HG03060 (cell line): ENCODE results near the gene PPHLN1.
"Not testable (repeated sequence)": the region's sequence is repeated elsewhere in the genome, so short reads cannot be mapped to it uniquely, and the experiment has no call there.

Experiments used
- ATAC-seq: cut with Tn5 transposase; IDR thresholded peaks from one replicate; pipeline ENCODE4 v1.9.1; 2021; ENCODE audit warnings: low read depth, moderate number of reproducible peaks; ENCODE audit not compliant: unreplicated experiment

The PPHLN1 gene

DNA sequence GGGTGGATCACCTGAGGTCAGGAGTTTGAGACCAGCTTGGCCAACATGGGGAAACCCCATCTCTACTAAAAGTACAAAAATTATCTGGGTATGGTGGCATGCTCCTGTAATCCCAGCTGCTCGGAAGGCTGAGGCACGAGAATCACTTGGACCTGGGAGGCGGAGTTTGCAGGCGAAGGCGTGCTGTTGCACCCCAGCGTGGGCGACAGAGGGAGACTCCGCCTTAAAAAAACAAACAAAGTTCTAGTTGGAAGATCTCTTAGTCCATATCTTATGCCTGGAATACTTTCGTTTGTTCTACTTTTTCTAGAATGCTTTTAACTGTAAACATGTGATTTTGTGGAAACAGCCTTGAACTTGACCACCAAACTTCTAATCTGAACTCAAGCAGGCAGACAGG is 38.7 kb downstream of the PPHLN1 start:
- ATAC-seq, result no peak

DNA sequence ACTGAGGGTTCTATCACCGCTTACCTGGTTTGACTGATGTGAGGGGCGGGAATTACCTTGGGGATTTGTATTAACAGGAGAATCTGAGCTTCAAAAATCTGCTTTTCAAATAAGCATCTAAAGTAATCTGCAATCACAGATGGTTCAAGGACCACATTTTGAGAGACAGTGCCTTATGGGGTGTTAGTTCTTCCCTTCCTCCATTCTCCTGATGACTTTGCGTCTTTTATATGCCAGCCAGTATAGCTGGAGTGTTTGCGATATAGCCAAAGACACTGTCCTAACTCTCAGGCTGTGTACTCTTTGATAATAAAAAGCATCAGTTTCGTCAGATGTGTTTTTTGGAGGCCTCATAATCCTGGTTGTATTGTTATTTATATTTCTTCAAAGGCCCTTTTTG is 39.5 kb downstream of the PPHLN1 start:
- ATAC-seq, result no peak

DNA sequence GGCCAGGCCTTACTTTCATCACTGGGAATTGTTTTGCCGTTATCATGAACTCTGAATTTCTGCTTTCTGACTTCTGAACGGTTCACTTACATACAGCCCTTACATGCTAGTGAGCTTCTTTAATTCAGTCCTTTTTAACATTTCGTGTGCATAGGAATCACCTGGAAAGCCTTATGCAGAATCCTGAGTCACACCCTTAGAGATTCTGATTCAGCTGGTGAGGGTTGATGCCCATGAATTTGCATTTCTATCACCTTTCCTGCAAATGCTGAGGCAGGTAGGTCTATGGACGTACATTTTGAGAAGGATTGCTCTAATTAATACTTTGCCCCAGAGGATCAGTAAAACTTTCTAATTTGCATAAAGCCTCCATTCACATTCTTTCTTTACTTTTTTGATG is 44.0 kb downstream of the PPHLN1 start:
- no peak for ATAC-seq

DNA sequence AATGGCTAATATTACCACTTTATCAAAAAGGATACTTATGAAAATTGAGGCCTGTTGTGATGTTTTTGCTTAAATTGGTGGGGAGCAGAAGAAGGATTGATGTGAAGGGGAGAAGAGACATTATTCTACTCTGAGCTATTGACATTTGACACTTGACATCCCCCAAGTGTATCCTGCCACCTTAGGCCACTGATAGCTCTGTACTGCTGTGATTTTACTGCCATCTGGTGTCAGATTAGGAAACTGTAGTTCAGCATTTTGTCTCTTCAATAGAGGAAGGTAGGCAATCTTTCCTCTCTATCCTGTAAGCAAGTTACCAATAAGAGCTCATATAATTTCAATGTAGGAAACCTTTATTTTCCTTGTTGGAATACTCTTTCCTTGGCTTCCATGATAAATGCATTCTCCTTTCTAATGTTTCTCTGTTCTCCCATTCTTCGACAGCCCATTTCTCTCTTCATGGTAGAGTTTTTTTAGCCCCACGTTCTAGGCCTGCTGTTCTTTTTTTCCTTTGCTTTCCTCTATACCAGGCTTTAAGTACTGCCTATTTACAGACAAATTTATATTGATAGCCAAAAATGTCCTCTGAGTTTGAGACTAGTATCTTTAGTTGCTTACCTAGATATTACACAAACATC is 46.3 kb downstream of the PPHLN1 start:
- ATAC-seq, result peak; percentile 73

DNA sequence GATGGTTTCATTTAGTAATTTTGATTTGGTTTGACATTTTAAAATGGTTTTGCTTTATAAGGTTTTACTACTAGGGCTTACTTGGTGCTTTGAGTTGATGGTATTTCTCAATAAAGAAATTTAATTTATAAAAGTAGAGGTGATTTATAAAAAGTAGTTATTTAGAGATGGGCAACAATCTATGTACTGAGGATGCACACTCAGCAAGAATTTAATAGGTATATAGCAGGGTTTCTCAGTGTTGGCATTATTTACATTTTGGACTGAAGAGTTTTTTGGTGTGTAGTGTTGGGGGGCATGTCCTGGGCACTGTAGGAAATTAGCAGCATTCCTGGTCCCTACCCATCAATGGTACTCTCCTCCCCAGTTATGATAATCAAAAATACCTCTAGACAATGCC is 47.7 kb downstream of the PPHLN1 start:
- no peak for ATAC-seq

DNA sequence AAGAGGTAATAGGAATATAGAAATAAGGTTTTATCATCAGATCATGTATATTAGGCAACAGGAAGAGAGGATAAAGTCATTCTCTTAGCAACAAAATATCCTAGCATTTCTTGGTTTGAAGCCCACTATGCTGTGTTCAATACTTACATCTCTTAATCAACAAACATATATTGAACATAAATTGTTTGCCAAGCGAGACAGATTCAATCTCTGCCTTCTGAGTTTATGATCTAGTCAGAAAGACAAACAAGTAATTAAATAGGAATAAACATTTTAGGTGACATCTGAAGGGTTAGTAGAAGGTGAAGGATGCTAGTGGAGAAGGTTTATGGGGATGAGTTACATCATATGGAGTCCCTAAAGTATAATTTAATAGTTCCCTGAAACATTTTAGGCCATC is 54.8 kb downstream of the PPHLN1 start:
- ATAC-seq, result no peak

DNA sequence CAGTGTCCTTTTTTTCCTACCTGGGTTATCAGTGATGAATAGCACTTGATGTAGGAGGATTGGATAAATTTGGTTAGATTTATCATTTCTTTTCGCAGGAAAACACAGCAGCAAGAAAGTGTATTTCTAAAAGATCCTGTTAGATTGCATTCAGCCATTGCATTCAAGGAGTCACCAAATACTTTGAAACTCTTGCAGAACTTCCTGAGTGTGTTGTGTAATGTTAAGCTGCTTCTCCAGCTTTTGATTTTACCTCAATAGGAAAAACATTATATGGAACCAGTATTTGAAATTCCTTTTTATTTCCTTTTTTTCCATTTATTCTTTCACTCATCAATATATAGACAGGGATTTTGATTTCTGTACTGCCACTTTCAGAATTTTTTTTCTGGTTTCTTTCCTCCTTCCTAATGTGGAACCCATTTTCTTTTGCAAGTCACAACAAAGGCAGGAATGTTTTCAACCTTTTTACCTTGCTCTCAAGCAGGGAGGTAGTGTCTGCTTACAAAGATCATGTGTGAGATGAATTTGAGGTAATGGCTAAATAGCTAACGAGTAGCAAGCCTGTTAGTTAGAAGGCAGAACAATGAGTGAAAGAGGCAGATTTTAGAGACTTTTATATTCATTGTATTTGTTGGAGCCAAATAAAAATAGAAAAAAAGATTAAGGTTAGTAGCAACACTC is 56.2 kb downstream of the PPHLN1 start:
- ATAC-seq, result no peak

DNA sequence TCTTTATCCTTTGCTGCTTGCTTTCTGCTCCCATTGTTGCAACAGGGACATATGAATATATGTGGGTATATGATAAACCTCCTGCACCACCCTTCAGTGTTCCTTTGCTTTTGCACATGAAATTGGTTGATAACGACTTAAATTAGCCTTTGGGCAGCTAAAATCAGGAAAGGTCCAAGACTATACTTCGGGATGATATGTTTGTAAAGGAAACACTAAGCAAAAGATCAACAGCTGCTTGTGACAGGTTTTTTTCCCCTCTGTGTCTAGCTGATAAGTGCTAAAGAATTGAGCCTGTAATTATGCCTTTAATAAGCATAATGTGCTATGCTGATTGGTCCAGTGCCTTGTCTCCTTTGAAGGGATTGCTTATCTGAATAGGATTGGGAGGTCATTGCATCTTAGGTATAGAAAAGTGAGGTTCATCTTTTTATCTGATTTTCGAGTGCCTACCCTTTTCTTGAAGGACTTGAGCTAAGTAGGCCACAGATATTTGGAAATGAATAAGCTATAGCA is 59.4 kb downstream of the PPHLN1 start:
- ATAC-seq, result no peak

DNA sequence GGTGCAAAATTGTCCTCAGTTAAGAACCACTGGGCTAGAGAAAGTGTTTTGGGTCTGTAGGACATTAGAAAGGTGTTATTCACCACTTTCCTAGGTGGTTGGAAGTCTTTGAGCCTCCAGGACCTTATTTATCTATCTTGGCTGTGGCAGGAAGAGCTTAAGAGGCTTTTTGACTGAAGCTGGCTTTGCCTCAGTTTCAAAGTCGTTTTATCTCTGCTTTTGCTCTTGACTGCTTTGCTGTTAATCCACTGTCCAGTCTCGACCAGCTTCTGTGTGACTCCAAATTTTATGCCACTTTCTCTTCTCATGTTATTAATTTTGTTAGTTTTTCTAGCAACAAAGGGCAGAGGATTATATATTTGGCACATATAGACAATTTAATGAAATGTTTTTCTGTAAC is 60.3 kb downstream of the PPHLN1 start:
- ATAC-seq, result no peak

DNA sequence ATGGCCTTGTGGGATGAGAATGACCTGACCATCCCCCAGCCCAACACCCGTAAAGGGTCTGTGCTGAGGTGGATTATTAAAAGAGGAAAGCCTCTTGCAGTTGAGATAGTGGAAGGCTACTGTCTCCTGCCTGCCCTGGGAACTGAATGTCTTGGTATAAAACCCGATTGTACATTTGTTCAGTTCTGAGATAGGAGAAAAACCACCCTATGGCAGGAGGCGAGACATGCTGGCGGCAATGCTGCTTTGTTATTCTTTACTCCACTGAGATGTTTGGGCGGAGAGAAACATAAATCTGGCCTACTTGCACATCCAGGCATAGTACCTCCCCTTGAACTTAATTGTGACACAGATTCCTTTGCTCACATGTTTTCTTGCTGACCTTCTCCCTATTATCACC is 62.1 kb downstream of the PPHLN1 start:
- not testable (repeated sequence) for ATAC-seq

DNA sequence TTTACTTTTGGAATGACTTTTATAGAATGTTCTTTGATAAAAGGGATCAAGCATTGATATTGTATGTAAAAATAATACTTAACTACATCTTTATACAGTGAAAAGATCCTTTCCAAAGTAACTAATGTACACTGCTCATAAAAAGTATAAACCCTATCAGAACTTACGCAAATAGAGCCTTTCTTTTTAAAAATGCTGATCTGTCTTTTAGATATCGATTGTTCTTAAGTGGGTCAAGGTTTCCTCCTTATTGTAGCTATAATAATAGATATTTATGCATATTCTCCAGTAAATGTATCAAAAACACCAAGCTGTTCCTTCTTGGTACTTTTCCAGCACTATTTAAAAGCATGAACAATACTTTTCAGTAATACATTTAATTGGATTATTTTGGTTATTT is 68.5 kb downstream of the PPHLN1 start:
- ATAC-seq, result no peak

DNA sequence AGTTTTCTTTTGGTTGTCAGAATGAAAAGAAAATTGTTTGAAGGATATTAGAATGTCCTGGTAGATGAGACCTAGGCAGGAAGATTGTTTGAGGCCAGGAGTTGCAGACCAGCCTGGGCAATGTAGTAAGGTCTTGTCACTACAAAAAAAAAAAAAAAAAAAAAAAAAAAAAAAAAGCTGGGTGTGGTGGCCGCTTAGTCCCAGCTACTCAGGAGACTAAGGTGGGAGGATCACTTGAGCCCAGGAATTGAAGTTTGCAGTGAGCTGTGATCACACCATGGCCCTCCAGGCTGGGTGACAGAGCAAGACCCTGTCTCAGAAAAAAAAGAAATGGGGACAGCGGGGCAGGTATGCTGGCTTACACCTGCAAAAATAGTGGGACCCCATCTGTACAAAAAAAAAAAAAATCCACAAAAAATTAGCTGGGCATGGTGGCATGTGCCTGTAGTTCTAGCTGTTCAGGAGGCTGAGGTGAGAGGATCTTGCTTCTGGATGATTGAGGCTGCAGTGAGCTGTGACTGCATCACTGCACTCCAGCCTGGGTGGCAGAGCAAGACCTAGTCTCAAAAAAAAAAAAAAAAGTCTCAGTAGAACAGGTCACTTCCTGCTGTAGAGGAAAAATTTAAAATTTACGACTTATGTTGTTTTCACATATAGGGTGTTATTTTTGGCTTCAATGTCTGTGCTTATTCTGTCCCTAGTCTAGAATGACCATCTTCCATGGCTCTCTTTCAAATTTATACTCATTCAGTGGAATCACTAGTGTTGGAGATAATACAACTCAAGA is 70.7 kb downstream of the PPHLN1 start:
- no peak for ATAC-seq

DNA sequence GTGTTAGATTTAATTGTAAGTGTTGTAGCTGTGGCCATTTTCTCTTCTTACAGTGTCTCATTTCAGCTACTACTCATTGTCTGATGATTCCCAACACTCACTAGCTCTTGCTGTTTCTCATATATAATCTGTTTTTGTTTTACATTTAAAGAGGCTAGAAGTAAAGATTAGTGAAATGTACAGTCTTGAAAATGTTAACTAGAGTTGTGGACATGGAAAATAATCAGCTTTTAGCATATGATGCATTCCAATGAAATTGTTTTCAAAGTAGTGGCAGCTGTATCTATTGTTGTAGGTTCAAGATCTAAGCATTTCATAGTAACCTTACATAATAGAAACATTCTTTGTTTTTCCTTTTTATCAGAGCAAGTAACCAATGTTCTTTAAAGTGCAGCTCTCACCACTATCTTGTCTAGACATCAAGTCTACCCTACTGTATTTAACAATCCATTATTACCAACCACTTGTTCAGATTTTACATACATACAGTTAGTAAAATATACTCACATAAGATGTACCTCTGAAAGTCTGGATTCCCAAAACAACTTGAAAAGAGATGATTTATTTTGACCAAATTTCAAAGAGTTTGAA is 76.9 kb downstream of the PPHLN1 start:
- ATAC-seq, result no peak

DNA sequence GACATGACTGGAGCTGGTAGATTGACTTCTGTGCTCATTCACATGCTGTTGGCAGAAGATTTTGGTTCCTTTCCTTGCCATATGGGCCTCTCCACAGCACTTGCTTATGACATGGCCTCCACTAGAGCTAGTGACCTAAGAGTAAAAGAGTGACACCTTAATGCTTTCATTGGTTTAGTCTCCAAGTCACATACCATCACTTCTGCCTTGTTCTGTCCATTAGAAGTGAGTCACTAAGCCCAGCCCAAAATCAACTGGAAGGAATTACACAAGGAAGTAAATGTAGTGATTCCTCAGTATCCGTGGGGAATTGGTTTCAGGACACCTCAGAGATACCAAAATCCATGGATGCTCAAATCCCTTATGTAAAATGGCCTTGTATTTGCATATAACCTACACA is 81.3 kb downstream of the PPHLN1 start:
- no peak for ATAC-seq

DNA sequence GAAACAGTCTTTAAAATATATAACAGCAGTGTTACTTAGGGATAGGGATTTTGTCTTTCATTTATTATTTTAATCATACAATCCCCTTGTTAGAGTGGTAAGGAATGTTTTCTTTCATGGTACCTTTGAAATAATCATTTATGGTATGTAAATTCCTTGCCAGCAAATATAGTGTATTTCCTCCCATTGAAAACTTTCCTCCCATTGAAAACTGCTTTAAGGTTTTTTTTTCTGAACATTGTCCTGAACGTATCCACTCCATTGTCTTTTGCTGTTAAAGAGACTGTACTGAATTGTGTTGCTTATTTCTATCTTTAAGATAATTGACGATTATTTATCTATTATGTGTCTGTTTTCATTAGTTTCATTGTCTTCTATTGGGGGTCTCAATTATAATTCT is 83.5 kb downstream of the PPHLN1 start:
- no peak for ATAC-seq

DNA sequence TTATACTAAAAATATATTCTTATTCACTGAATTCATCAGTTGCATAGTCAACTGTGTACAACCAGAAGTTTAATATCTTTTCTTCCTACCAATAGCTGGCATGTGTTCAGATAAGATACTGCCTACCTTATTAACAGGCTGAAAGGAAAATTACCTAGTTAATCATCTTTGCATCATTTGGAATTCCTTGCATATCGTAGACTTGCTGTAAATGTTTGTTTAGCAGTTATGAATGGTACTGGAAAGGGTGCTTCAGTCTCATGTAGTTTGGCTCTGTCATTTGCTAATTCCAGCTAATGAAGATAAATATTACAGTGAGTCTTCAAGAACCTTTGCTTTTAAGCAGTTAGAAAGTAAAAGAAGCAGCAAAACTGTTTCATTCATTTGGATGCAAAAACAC is 84.4 kb downstream of the PPHLN1 start:
- no peak for ATAC-seq

DNA sequence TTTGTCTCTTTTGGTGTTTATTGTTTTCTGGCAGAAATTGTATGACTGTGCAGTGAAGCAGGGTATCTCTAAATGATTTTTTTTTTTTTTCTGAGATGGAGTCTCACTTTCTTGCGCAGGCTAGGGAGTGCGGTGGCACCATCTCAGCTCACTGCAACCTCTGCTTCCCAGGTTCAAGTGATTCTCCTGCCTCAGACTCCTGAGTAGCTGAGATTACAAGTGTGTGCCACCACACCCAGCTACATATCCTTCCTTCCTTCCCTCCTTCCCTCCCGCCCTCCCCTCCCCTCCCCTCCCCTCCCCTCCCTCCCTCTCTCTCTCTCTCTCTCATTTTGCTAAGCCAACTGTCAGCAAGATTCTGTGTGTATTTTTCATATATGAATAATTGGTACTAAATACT is 94.4 kb downstream of the PPHLN1 start:
- ATAC-seq, result no peak

DNA sequence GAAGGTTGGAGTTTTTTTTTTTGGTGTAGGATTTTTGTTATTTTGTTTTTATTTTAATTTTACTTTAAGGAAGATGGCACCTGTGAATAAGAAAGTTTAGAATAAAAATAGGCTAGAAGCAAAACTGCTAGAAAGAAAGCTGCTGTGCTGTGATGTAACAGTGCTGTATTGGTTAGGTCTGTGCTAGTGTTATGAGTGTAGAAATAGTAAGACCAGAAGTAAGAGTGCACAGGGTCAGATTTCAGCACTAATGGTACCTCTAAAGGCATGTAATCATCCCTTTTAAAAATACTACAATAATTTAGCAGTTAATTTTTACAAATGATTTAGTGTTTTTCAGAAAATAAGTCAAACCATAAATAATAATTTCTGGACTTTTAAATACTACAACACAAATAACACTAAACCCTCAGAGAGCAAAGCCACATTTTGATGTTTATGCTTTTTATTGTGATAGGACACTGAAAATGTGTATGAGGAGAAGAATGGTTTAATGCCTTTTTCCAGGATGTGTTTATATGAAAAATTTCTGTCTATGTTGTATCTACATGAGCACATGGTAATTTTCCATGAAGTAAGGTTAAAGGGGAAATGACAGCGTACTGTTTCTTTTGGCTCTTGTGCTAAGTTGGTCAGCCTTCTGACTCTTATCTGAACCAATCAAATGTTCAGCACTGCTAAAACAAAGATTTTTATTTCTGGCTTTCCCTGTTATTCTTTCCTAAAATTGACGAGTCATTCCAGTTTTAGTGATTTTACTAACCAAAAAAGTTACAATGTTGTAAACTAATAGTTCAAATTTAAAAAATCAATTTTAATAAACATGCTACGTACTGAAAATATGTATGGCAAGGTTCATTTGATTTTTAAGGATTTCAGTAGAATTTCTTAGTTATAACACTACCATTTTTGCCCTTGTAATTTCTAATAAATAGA is 96.1 kb downstream of the PPHLN1 start:
- peak; percentile 81 for ATAC-seq

DNA sequence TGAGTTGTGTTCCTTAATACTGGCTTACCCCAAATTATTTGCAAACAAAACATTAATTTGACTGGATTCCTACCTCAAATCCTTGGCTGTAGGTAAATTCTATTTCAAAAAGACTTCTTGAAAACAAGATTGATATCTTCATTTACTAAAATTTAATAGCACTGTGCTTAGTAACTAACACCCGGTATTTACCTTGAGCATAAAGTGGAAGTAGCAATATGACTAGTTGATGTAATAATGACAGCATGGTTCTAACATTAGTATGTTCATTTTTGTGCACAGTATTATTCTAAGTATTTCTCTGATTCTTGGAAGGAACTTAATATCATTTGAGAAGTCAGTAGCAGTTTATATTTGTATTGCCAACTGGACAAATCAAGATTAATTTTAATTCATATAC is 96.8 kb downstream of the PPHLN1 start:
- no peak for ATAC-seq

DNA sequence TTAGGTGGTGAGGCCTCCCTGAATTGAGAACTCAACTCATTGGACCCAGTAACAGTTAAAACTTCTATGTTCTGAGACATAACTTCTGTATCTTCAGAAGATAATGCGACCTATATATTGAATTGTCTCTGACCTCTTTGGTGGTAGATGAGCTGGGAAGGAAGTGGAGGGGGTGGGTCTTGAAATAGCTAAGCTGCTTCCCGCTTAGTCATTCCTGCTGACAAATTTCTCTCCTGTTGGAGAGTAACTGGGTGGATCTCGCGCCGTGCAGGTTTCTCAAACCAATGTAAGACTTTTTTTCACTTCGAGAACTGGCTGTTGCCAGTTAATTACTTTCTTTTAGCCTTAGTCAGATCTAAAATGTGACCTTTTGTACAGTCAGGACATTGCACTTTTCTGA is 100.8 kb downstream of the PPHLN1 start:
- ATAC-seq, result no peak
